ENCODE results near the gene CEP95.

DNA sequence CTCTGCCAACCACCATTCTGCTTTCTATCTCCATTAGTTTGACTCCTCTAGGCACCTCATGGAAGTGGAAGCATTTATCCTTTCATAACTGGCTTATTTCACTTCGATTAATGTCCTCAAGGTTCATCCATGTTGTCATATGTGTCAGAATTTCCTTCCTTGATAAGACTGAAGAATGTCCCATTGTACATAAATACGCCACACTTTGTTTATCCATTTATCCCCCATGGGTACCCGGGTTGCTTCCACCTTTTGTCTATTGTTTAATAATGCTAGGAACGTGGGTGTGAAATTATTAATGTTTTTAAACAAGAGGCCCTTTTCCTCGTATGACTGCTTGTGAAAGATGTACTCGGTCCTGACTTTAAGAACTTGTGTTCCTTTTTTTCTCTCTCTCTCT is 45.0 kb upstream of the CEP95 start:
- no peak for TF ChIP-seq EZH2 (IDR thresholded peaks at IDR 0.05; ENCODE audit: low read length, missing control alignments)
- TF ChIP-seq, protein P1, sequence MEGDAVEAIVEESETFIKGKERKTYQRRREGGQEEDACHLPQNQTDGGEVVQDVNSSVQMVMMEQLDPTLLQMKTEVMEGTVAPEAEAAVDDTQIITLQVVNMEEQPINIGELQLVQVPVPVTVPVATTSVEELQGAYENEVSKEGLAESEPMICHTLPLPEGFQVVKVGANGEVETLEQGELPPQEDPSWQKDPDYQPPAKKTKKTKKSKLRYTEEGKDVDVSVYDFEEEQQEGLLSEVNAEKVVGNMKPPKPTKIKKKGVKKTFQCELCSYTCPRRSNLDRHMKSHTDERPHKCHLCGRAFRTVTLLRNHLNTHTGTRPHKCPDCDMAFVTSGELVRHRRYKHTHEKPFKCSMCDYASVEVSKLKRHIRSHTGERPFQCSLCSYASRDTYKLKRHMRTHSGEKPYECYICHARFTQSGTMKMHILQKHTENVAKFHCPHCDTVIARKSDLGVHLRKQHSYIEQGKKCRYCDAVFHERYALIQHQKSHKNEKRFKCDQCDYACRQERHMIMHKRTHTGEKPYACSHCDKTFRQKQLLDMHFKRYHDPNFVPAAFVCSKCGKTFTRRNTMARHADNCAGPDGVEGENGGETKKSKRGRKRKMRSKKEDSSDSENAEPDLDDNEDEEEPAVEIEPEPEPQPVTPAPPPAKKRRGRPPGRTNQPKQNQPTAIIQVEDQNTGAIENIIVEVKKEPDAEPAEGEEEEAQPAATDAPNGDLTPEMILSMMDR (conservative IDR thresholded peaks at IDR 0.05 in 1 of 2, IDR thresholded peaks at IDR 0.05 in 1 of 2; ENCODE audit: low read depth in 1 of 2, low read length in 2 of 2), result no peak
